GM18868 (cell line): Measurements from ENCODE around the gene TMEM135.
A peak's percentile ranks its signal among the peaks of the same experiment; 100 is the strongest.
"Not testable (repeated sequence)": the region's sequence is repeated elsewhere in the genome, so short reads cannot be mapped to it uniquely, and the experiment has no call there.

ENCODE experiments used
- ATAC-seq: cut with Tn5 transposase; IDR thresholded peaks from one replicate; pipeline ENCODE4 v1.9.1; 2021; ENCODE audit warnings: mild to moderate bottlenecking, moderate library complexity; ENCODE audit not compliant: unreplicated experiment

TMEM135 gene

DNA sequence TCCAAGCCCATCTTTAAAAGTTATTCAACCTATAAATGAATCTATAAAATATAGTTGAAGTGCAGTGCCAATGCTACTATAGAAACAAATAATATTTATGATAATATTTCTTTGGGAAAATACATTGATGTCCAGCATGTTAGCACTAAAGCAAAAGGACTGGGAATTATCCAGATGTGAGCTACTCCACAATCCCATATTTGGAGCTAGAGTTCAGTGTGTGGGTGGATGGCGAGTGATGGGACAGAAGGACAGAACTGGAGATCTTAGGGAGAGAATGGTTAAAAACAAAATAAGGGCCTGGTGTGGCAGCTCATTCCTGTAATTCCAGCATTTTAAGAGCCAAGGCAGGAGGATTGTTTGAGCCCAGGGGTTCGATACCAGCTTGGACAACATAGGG lies 216.8 kb downstream of the TMEM135 start:
- no peak for ATAC-seq

DNA sequence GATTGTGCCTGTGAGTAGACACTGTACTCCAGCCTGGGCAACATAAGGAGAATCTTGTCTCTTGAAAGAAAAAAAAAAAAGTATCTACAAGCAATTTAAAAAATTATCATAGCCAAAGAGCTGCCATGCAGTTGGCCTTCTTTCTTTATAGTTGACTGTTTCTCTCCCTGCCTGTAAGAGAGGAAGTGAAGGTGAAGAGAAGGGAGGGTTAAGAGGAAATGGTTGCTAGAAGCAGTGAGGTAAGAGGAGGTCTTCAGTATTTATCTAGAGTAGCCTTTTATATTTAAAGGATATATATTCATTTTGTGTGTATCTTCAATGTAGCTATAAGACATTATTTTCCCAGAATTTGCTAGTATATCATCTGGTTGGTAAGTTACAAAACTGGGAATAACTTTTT lies 217.9 kb downstream of the TMEM135 start:
- ATAC-seq = no peak

- no peak for ATAC-seq
These were observed 219.1 kb downstream of the TMEM135 start for GRCh38 chr11:87256694-87257340.

GRCh38 chr11:87258171-87258833 lies 220.6 kb downstream of the TMEM135 start:
- no peak for ATAC-seq

DNA sequence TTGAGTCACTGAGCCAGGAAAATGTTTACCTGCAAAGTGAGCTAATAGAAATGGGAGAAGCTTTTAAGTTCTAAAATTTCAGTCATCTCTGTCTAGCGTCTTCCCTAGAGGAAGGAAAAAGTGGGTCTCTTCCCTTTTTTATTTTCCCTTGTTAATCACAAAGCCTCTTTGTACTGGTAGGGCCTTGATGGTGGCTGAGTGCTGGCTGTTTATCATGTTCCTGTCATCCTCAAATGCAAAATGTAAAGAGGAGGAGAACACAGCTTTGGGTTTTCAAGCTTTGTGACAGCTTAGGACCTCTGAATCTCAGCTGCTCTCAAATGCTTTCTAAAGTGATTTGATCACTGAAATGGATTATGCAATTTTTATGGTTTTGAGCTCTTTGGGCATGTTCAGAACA lies 222.0 kb downstream of the TMEM135 start:
- ATAC-seq = no peak

GRCh38 chr11:87260811-87261210 lies 223.1 kb downstream of the TMEM135 start:
- no peak for ATAC-seq

- ATAC-seq = no peak
These were observed 225.6 kb downstream of the TMEM135 start for GRCh38 chr11:87263264-87263838.

DNA sequence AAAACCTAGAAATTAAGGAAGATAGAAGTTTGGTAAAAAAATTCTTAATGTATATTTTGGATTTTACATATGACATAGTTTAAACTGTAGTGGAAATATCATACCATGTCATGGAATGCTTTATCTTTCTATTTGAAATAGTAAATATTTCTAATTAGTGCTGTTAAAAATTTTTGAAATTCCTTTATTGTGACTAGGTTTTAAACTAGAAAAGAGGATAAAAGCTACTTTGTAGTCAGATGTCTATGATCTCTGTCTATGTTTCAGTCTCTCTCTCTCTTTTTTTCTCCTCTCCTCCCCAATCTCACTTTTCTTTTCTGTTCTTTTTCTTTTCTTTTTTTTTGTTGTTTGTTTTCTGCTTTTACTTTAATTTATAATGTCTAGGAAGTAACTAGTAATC lies 226.2 kb downstream of the TMEM135 start:
- ATAC-seq = no peak

DNA sequence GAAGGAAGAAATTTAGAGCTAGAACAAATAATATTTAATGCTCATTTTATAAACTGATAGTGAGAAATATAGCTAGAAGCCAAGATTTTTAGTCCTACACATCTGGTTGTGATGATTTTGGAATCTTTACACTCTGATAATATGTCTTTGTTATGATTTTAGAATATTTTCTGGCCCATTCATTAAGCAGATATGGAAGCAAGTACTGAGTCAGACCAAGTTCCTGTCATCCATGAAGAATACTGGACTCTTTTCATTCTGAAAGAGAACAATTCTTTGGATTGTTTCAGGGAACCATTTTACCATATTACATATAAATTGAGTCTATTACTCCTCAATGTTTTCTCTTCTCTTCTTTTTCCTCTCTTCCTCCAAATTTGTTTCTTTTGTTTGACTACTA lies 227.4 kb downstream of the TMEM135 start:
- no peak for ATAC-seq

DNA sequence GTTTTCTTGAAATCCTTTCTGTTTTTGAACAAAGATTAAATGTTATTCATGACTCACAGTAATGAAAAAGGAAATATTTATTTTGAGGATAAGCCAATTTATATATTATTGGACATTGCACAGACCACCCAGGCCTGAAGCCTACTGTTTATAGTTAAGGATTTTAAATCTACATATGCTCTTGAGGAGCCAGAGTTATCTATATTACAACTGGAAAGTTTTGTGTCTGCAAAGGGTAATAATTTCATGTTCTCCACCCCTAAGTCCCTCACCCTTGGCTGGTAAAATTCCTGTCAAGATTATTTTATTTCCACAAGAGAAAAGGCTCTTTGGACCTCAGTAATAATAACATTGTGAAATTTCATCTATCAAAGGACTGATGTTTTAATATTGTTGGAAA lies 228.2 kb downstream of the TMEM135 start:
- ATAC-seq = no peak

GRCh38 chr11:87266751-87267150 lies 229.0 kb downstream of the TMEM135 start:
- ATAC-seq = no peak

DNA sequence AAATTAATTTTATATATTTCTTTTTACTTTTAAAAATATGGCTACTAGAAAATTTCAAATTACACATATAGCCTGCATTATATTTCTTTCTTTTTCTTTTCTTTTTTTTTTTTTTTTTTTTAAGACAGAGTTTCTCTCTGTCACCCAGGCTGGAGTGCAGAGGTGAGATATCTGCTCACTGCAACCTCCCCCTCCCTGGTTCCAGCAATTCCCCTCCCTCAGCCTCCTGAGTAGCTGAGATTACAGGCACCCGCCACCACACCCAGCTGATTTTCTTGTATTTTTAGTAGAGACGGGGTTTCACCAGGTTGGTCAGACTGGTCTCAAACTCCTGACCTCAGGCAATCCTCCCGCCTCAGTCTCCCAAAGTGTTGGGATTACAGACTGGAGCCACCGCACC lies 234.2 kb downstream of the TMEM135 start:
- not testable (repeated sequence) for ATAC-seq

DNA sequence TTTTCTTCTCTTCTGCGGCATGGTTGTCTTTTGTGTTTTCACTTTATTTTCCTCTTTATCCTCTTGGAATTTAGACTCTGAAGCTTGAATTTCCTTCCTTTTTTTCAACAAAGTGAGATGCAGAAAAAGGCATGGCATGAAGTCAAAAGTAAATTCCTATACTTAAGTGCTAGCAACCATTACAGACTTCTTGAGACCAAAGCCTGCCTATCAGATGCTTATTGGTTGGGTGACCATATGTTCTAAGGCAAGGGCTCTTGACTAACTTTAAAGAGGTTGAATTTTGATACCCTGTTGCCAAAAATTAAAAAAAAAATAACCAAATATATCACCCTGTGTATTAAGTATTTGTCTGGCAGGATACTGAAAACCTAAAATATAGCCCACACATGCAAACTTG lies 237.4 kb downstream of the TMEM135 start:
- no peak for ATAC-seq

DNA sequence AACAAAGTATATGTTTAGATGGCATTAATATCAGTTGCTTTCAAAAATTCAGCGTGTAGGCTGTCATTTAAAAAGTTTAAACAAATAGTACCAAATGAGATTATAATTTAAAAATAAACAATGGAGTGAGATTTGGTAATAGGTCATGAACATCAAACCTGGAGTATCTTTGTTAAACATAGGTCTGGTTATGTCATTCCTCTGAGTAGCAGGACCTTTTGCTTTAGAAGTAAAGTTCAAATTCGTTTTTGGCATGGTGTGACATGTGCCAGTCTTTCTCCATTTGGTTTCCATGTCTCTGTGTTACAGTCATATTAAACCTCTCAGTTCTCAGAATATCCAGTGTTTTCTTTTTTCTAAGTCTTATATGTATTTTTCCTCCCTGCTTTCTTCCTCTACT lies 242.4 kb downstream of the TMEM135 start:
- no peak for ATAC-seq

DNA sequence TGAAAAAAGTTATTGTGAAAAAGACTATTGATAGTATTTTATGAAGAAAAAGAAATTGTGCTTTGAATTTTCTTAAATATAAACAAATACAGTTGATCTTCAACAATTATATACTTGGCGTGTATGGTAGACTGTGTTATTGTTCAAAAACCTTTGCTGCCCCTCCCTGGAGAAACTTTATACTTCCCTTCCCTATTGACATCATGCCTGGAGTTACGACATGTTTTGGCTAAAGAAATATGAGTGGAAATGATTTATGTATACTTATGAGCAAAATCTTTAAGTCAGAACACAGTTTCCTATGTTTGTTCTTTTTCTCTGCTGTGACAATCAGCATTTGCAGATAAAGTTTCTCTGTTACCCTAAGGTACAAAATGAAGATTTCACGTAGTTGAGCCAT lies 243.8 kb downstream of the TMEM135 start:
- ATAC-seq = no peak

DNA sequence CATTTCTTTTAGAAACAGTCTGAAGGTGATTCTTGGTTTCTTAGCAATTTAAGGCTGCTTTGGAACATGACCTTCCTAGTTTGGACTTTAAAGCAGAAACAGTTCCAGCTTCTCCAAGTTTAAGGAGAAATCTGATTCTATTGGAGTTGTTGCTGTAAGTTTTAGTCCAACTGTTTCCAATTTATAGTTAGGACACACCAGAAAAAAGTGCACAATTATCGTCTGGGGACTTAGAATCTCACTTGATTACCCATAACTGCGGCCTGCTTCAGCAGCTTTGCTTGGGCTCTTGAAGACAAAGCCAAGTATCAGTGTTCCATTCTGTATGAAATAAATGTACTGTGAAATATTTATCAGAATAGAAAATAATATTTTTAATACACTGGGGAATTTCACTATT lies 246.6 kb downstream of the TMEM135 start:
- ATAC-seq = no peak

DNA sequence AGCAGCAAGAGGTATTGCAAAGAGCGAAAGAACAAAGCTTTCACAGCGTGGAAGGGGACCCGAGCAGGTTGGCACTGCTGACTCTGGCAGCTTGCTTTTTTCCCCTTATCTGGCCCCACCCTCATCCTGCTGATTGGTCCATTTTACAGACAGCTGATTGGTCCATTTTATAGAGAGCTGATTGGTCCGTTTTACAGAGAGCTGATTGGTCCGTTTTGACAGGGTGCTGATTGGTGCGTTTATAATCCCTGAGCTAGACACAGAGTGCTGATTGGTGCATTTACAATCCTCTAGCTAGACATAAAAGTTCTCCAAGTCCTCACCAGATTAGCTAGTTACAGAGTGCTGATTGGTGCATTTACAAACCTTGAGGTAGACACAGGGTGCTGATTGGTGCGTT lies 247.9 kb downstream of the TMEM135 start:
- ATAC-seq = not testable (repeated sequence)

DNA sequence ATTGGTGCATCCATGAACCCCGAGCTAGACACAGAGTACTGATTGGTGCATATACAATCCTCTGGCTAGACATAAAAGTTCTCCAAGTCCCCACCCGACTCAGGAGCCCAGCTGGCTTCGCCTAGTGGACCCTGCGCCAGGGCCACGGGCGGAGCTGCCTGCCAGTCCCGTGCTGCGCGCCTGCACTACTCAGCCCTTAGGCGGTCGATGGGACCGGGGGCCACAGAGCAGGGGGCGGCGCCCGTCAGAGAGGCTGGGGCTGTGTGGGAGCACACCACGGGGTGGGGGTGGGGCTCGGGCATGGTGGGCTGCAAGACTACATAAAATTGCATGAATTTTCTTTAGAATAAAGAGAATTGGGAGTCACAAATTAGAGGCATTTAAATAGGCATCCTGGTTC lies 248.6 kb downstream of the TMEM135 start:
- ATAC-seq = no peak

- ATAC-seq = peak; percentile 43
These were observed 252.7 kb downstream of the TMEM135 start for GRCh38 chr11:87290304-87290922.

GRCh38 chr11:87292598-87292997 lies 254.9 kb downstream of the TMEM135 start:
- ATAC-seq = no peak

DNA sequence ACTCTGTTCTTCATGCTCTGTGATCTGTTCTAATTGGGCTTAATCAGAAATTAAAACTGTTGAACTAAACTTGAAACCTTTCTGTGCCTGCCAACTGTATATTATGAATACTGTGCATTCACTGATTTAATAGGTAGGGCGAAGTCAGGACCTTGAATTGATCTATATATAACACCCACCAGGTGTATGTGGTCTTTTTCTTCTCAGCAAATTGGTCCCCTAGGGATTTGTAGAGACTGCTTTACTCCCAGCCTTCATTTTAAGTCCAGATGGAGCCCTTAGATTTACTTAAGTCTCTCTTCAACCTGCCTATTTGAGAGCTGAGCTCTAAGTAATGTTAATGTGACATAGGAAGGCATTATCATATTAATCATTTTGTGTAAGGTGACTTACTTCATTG lies 257.5 kb downstream of the TMEM135 start:
- peak; percentile 76 for ATAC-seq

DNA sequence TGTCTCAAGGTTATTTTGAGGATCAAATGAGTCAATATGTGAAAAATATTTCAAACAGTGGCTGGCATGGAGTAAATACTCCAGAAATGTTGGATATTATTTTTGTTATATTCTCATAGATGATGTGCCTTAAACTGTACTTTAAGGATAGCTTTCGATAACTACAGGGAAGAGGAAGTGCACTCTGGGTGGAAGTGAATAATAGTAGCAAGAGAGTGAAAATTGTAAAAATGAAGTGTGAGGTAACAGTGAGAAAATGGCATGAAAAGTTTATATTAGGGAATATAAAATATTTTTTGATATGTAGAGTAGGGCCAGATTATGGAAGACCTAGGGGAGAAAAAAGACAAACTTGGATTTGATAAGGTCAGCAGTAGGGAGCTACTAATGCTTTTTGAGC lies 258.9 kb downstream of the TMEM135 start:
- ATAC-seq = no peak
